Urothelium cell line (cell line): Measurements from ENCODE around the gene KRTAP10-3.

Experiments used
- DNase-seq: peaks from one replicate; pipeline ENCODE4 v3.0.0; 2011; ENCODE audit warnings: low spot score, mixed read lengths
- FAIRE-seq: peaks from 2 replicates; lab custom pipeline; 2011; peaks lifted over from hg19 to GRCh38; lab: Jason Lieb, UNC

KRTAP10-3 gene

GRCh38 chr21:44530903-44531605 lies 27.5 kb downstream of the KRTAP10-3 start:
- FAIRE-seq (no peak), DNase-seq (no peak)

DNA sequence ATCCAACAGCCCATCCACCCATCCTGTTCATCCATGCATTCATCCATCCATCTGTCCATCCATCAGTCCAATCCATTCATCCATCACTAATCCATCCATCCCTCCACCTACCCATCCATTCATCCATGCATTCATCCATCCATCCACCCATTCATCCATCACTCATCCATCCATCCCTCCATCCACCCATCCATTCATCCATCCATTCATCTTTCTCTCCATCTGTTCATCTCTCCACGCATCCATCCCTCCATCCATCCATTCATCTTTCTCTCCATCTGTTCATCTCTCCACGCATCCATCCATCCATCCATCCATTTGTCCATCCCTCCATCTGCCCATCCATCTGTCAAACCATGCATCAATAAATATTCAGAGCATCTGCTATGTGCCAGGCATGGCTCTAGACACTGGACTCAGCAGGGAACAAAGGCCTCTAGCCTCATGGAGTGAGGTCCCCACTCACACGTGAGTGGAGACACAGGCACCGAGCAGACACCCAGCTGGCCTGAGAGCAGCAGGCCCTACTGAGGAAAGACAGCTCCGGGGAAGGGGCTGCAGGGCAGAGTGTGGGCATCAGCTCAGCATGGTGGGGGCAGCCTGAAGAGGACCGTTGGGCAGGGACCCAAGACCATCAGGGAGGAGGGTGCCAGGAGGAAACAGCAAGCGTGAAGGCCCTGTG lies 28.2 kb downstream of the KRTAP10-3 start:
- DNase-seq (no peak), FAIRE-seq (peak; percentile 66)

DNA sequence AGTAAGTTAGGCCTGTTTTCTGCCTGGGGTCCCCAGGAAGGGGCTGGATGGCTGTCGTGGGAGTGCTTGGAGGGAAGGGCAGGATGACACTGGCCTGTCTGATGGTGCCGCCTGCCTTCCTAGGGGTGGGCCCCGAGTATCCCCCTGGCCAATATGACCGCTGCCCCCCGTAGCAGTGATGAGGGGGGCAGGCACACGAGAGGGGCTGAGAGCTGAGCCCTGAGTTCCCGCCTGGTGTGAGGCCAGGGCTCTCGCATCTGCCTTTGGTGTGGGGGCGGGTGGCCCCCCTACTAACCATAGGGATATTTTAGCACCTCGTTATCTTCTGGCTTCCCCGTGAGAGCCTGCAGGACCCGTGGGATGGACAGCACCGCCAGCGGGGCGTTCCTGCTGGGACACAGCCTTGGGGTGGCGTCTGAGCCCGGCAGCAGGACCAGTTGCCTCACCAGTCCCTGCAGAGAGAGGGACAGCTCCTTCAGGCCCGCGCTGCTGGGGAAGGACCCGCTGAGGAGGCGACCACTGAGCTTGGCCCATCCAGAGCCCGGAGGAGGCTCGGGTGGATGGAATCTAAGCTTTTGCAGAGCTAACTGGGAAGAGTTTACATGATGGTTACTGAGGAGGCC lies 29.0 kb downstream of the KRTAP10-3 start:
- FAIRE-seq (no peak), DNase-seq (no peak)

DNA sequence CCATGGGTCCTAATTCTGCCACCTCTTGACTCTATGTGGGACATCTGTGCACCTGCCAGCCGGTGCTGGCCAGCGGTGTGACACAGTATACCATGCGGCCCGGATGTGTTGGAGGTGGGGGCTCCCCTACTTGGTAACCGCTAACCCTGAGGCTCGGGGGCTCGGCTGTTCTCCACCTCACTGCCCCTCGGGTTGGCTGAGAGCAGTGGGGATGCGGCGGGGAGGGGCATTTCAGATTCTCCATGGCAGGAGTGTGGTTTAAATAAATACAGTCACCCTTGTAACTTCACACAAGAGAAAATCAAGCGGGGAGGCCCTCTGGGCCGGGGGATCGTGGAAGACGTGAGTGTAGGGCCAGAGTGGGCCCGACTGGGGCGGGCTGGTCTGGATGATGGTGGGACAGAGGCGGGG lies 29.6 kb downstream of the KRTAP10-3 start:
- FAIRE-seq = no peak
- no peak for DNase-seq

DNA sequence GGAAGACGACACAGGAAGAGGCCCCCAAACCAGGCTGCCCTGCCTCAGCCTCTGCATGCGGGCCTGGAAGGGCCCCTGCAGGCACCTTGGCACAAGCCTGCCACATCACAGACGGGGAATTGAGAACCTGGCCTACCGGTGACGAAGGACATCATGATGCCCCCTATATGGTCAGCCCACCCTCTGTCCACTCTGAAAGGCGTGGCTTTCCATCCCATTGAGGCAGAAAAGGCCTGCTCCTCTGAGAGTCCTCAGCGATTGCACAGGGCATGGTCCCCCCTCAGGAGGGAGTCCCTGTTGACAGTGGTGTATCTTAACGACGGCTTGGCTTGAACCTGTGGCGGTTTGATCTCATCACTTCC lies 30.0 kb downstream of the KRTAP10-3 start:
- DNase-seq (no peak), FAIRE-seq (no peak)

- DNase-seq = no peak
- FAIRE-seq = no peak
Measured at GRCh38 chr21:44527983-44528633, 30.5 kb downstream of the KRTAP10-3 start.

DNA sequence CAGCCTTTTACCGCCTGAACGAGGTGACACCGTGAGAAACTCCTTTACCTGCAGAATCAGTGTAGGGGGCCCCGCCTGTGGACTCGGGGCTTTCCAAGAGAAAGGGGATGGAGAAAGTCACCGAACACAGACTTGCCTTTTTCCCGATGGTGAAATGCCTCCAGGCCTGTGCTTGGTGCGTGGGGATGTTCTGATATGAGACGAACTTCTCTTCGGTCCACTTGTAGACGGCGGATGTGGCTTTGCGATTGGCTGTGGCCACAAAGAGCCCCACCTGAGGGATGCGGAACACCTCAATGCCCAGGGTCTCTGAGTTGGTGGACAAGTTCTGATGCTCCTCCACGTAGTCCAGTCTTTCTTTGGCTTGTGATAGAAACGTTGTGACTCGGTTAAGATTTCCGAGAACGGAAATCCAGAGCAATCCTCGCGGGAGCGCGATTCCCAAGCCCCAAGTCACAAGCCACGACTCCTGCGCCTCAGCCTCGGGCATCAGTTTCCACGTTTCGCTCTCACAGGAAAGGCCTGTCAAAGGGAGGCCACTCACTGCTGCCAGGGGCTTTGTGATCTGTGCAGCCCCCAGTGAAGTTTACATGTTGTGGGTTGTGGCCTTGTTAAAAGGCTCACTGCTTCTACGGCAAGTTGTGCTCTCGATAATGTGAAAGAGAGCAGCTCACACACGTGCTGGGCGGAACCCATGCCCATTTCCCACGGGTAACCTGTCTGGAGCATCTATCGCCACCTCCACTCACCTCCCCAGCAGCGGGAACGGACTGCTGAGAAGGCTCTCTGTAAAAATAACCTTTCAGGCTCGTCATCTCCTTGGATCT lies 31.2 kb downstream of the KRTAP10-3 start:
- FAIRE-seq (no peak), DNase-seq (no peak)

- DNase-seq (no peak), FAIRE-seq (no peak)
Measured at GRCh38 chr21:44526096-44526997, 32.2 kb downstream of the KRTAP10-3 start.

GRCh38 chr21:44525391-44526095 lies 33.1 kb downstream of the KRTAP10-3 start:
- DNase-seq (no peak), FAIRE-seq (no peak)

DNA sequence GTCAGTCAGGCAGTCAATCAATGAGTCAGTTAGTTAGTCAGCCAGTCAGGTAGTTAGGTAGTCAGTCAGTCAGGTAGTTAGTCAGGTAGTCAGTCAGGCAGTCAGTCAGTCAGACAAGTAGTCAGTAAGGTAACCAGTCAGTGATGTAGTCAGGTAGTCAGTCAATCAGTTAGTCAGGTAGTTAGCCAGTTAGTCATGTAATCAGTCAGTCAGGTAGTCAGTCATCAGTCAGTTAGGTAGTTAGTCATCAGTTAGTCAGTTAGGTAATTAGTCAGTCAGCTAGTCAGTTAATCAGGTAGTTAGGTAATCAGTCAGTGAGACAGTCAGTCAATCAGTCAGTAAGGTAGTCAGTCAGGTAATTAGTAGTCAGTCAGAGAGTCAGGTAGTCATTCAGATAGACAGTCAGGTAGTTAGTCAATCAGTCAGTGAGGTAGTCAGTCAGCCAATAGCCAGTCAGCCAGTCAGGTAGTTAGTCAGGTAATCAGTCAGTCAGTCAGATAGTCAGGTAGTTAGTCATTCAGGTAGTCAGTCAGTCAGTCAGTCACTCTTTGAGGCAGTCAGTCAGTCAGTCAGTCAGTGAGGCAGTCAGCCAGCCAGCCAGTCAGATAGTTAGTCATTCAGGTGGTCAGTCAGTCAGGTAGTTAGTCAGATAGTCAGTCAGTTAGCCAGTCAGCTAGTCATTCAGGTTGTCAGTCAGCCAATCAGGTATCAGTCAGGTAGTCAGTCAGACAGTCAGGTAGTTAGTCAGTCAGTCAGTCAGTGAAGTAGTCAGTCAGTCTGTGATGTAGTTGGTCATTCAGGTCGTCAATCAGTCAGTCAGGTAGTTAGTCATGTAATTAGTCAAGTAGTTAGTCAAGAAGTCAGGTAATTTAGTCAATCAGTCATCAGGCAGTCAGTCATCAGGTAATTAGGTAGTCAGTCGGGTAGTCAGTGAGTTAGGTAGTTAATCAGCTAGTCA lies 33.9 kb downstream of the KRTAP10-3 start:
- DNase-seq = no peak
- peak; percentile 23 for FAIRE-seq

DNA sequence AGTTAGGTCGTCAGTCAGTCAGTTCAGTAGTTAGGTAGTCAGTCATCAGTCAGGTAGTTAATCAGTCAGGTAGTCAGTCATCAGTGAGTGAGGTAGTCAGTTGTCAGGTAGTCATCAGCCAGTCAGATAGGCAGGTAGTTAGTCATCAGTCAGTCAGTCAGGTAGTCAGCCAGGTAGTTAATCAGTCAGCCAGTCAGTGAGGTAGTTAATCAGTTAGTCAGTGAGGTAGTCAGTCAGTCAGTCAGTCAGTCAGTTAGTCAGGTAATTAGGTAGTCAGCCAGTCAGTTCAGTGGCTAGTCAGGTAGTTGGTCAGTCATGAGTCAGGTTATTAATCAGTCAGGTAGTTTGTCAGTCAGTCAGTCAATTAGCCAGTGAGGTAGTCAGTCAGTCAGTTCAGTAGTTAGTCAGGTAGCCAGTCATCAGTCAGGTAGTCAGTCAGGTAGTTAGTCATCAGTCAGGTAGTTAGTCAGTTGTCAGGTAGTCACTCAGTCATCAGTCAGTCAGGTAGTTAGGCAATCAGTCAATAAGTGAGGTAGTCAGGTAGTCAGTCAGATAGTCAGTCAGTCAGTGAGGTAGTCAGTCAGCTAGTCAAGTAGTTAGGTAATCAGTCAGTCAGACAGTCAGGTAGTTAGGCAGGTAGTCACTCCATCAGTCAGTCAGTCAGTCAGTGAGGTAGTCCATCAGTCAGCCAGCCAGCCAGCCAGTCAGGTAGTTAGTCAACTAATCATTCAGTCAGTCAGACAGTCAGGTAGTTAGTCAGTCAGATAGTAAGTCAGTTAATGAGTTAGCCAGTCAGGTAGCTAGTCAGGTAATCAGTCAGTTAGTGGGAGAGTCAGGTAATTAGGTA lies 34.8 kb downstream of the KRTAP10-3 start:
- DNase-seq = no peak
- FAIRE-seq = peak; percentile 86

- FAIRE-seq (no peak), DNase-seq (no peak)
Measured at GRCh38 chr21:44522753-44523204, 35.8 kb downstream of the KRTAP10-3 start.

DNA sequence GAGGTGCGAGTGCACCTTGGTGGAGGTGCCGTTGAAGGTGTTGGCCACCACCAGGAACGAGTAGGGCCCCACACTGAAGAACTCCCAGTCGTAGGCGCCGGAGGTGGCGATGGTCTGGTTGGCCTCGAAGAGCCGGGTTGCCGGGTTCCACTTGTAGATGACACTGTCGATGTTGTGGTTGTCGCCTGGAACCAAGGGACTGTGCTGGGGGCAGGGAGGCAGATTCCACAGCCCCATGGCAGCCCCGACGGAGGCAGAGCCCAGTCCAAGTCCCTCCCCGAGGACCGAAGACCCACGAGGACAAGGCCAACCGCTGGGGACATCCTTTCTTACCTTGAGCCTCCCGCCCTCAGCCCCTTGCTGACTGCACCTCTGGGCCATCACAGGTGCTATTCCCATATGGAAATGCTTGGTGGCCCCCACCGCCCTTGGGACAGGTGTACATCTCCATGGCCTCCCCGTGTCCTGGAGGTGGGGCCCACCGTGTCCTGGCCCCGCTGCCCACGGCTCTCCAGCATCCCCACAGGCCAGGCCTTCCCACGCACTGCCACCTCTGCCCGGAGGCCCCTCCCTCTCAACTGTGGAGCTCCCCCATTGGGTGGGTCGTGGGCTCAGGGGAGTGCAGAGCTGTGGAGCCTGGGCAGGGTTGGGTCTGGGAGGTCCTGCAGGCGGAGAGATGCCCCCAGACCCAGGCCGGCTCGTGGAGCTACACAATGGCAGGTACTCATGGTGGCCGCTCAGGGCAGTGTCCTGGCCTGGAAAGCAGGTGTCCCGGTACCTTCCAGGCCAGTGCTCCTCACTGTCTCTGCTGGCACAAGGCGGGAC lies 36.5 kb downstream of the KRTAP10-3 start:
- DNase-seq (no peak), FAIRE-seq (no peak)

GRCh38 chr21:44521301-44521927 lies 37.2 kb downstream of the KRTAP10-3 start:
- DNase-seq (no peak), FAIRE-seq (no peak)
